SW 1271 (cell line): ENCODE measurements around the gene HM13.
A peak's percentile ranks its signal among the peaks of the same experiment; 100 is the strongest.
"Not testable (repeated sequence)": the region's sequence is repeated elsewhere in the genome, so short reads cannot be mapped to it uniquely, and the experiment has no call there.

Source experiments
- DNase-seq, 2 experiments: peaks; one replicate each; lab custom pipeline; 2025; lab: John Stamatoyannopoulos, UW

HM13 gene

DNA sequence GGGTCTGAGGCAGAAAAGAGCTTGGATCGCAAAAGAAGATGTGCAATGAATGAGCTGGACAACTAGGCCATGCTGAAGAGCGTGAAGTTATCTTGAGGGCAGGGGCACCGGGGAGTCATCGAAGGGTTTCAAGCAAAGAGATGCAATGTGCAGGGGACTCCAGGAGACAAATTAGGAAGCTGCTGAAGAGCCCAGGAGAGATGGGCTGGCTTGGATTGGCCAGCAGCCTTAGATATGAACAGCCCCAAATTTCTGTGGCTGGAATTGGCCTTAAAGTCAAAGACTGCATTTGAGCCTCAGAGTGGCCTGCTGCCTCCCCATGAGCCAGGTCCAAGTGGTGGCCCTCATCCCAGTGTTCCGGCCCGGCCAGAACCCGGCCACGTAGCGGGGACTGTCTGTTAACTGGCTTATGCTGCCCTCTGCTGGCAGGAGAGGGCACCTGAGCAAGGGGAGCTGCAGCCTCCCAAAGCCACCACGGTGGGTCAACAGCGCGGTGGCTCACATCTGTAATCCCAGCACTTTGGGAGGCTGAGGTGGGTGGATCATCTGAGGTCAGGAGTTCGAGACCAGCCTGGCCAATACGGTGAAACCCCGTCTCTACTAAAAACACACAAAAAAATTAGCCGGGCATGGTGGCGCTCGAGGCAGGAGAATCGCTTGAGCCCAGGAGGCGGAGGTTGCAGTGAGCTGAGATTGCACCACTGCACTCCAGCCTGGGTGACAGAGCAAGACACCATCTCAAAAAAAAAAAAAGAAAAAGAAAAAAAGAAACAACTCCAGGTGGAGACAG is 11.2 kb upstream of the HM13 start:
- DNase-seq = peak; percentile 57 to 79

DNA sequence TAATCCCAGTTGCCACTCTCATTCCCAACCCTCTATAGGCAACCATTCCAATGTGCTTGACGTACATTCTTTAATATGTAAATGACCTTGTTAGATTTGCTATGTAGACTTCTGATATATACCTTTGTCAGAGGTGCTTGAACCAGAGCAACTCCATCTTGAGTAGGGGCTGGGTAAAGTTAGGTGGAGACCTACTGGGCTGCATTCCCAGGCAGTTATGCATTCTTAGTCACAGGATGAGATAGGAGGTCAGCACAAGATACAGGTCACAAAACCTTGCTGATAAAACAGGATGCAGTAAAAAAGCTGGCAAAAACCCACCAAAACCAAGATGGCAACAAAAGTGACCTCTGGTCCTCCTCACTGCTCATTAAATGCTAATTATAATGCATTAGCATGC is 8.3 kb upstream of the HM13 start:
- DNase-seq = no peak

DNA sequence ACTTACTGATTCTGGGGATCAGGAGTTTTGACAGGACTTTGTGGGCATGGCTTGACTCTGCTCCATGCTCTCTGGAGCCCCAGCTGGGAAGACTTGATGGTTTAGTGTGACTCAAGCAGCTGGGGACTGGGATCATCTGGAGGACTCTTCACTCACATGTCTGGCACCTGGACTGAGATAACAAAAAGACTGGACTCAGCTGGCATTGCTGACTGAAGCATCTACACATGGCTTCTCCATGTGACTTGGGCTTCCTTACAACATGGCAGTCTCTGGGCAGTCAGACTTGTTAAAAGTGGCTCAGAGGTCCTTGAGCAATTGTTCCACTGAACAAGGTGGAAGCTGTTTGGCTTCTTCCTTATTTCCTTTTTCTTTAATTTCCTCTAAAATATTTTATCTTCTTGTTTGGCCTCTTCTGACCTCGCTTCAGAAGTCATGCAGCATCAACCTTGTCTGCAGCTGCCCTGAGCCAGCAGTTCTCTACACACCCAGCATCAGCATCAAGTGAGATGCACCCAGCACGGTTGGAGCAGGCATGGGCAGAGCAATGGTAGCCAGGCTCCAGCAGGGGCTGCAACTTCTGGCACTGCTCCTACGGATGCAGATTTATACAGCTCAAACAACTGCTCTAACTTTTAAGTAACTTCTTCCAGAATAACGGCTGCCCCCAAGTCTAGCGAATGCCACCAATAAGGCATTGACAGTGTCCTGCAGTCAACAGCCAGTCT is 5.6 kb upstream of the HM13 start:
- DNase-seq = no peak

DNA sequence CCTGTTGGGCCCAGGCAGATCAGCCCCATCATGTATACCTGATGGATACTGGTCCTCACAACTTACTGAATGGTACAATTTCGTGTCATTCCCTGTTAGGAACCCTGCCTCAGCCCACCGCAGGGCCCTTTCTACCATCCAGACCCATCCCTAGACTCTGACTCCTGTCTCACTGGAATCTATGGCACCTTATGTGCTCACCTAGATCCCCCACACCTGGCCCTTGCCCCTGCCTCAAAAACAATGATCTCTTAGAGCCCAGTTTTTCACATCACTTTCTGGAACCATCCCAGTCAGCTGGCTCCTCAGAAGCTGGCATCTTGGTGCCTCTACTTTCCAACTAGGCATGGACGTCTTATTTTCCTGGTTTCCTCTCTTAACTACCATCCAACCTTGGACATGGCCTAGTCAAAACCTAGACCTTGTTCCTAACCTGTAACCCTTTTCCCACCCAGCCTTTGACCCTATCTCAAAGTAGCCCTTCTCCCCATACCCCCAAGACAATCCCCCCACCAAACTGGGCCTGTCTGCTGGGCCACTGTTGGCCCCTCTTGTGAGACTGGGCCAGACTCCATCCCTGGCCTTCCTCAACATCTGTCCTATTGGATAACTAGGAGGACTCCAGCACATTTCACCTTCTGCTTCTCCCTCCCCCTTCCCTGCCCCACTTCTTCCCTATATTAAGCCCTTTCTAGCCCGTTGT is 981 bp downstream of the HM13 start:
- no peak for DNase-seq

DNA sequence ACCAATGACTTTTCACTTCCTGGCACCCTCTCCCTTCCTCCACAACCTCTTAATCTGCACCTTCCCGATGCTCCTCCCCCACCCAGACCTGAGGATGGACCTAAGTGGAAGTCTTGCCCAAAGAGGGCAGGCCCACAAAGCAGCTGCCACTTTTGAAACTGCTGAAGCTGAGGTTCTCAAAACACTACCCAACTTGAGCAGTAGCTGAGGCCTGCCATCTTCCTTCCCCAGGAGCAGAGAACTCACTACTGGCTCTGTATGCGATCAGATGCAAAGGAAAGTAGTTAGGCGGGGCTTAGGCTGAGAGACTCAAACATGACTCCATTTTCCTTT is 1.5 kb downstream of the HM13 start:
- no peak for DNase-seq

DNA sequence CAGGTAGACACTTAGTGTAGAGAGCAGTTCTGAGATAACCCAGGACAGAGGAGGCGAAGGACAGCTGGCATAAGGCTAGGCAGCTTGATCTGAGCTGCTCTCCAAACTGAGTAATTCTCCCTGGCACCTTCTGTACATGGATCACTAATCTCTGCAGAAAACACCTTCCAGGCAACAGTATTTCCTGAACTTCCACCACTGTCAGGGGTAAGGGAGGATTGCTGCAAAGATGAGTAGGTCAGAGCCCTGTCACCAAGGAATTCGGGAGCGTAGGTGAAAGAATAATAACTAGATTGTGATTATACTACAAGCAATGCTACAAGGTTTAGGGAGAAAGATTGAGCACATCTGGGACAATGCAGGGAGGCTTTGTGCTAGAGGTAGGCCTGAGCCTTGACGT is 1.9 kb downstream of the HM13 start:
- no peak for DNase-seq

DNA sequence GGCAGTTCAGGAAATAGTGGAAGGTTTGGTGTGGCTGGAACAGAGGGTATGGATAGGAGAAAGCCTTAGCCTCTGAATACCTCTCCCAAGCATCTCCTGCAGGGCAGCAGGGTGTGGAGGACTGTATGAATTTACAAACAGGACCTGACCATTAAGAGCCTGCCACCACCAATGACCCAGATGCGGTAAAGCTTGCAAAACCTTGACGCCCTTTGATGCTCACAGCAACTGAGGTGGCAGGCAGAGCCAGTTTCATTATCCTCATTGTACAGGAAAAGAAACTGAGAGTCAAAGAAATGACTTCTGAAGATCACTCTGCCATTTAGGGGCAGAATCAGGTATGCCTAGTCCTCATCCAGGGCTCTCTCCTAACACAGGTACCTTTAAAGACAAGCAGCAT is 2.4 kb downstream of the HM13 start:
- DNase-seq = no peak

DNA sequence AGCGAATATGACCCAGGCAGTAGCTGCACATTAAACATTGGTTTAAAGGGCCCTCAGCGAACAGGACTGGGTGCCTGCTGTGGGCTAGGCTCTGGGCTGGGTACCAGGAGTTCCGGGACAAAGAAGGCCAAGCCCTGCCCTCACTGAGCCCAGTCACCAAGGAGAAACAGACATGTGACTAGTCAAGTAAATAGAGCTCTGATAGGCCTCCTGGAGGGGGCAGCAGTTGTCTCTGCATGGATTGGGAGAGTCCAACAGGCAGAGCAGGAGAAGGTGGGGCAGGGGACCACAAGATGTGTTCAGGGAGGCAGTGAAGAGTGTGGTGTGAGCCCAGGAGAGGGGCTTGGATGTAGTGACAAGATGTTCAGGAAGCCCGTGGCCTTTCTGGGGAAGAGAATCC is 3.1 kb downstream of the HM13 start:
- DNase-seq = peak in 1 of 2 experiments; percentile 75

DNA sequence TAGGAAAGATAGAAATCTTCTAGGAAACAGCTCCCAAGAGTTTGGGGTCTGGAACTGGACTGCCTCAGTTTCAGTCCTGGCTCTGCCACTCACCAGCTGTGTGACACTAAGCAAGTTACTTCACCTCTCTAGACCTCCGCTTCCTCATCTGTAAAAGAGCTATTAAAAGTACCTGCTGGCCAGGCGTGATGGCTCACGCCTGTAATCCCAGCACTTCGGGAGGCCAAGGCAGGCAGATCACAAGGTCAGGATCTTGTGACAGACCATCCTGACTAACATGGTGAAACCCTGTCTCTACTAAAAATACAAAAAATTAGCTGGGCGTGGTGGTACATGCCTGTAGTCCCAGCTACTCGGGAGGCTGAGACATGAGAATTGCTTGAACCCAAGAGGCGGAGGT is 7.0 kb downstream of the HM13 start:
- not testable (repeated sequence) for DNase-seq

DNA sequence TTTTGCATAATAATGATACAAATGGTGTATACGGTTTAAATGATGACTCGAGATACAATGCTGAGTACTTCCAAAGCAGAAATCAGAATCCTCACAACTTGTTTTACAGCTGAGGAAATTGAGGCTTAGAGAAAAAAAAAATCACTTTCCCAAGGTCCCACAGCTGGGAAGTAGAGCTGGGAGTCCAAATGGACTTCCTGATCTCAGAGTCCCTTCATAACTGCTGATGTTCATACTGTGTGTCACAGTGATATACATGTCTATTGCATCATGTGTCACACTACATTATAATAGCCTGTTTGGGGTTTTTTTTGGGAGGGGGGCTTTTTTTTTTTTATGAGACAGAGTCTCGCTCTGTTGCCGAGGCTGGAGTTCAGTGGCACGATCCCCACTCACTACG is 8.5 kb downstream of the HM13 start:
- DNase-seq = no peak

DNA sequence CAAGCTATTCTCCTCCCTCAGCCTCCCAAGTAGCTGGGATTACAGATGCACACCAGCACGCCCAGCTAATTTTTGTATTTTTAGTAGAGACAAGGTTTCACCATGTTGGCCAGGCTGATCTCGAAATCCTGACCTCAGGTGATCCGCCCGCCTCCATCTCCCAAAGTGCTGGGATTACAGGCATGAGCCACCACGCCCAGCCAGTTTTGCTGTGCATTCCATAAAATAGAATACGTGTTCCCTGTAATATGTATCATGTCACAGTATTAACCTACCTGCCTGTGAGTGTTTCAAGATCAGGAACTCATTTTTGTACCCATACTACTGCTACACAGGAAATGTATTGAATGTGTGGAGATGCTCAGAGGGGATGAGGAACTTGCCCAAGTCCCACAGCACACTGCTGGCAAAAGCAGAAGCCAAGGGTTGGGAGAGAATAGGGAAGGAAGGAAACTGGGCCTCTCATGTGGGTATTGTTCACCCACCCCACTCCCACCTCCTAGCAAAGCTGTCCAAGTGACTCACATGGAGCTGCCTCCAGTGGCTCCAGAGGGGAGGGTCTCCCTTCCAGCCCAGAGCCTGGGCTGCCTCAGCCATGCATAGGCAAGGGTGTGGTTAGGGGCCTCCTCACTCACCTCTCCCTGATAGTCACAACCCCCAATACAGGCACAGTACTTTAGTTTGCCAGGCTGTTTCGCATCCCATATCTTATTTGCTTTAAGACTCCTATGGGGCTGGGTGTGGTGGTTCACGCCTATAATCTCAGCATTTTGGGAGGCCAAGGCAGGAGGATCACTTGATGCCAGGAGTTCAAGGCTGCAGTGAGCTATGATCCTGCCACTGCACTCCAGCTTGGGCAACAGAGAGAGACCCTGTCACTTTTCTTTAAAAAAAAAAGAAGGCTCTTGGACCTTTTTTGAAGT is 9.4 kb downstream of the HM13 start:
- no peak for DNase-seq

DNA sequence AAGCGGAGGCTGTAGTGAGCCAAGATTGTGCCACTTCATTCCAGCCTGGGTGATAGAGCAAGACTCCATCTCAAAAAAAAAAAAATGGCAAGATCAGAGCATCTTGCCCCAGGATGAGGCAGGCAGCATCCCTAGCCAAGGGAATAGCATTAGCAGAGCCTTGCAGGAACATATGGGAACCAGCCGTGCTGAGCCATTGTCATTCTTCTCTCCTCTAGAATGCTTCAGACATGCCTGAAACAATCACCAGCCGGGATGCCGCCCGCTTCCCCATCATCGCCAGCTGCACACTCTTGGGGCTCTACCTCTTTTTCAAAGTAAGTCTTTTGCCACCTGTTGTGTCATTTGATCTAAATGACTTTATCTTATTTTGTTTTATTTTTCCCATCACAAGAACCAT is 13.0 kb downstream of the HM13 start:
- no peak for DNase-seq

DNA sequence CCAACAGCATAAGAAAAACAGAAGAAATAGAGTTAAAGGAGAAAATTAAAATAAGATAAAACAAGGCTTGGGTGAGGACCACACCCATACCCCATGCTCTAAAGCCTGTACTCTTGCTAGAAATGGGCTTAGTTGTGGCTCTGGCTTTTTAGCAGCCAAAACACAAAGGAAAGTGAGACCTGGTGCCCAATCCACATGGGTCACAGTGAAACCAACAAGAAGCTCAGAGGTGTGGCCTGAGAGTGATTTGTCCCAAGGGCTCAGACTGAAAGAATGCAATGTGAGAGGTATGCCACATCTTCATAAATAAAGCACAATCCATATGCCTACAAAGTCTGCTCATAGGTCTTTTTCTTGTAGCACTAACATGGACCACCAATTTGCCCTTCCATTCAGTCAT is 21.1 kb downstream of the HM13 start:
- DNase-seq = no peak

DNA sequence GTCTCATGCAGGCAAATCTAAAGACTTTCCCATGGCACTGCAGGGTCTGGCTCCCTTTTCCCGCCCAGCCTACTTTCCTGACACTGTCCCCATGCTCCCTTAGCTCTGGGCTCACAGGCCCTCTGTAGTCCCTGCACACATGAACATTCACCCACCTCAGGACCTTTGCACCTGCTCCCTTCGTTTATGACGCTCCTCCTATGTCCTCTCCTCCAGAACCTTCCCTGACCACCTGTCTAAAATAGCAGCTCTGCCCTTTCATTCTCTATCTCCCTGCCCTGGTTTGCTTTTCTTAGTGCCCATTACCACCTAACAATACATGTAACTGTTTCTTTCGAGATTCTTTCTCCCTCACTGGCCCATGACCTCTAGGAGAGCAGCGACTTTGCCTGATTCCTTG is 22.3 kb downstream of the HM13 start:
- no peak for DNase-seq

DNA sequence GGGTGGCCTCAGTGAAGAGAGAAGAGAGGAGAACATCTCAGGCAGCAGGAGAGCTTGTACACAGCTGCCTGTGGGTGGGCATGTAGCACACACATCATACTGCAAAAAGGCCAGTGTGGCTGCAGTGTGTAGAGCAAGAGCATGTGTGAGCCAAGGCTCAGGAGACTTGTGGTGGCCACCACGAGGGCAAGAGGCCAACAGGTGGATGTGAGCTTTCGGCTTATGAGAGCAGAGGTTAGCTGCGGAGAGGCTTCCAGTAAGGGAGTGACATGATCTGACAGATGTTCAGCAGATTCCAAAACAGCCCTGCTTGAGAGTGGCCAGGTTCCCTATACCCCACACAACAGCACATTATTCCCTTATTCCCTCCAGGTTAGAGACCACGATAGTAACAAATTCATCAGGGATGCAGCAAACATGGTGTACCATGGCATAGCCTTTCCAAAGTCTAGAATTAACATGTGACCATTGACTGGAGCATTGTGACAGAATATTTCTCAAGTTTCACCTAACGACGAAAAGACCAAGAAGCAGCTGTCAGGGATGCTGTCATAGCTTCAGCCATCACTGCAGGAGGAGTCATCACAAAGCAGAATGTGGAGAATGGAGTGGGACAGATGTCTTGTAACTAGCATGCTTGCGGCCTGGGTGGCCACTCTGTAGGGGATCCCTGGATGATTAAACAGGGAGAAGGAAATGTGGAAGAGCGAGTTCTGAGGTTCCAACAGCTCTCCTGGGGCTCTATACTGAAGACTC is 23.1 kb downstream of the HM13 start:
- no peak for DNase-seq

DNA sequence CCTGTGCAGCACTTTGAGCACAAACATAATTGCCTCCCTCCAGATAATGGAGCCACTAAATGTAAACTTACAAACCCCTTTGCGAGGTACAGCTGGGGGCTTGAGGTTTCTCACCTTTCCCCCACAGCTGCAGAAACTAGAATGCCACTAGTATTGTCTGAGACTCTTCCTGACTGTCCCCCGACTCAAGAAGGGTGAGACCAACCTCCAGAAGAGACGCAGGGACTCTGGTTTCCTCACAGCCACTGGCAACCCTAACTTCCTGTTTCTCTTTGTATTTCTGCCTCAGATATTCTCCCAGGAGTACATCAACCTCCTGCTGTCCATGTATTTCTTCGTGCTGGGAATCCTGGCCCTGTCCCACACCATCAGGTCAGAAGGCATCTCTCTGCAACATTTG is 23.6 kb downstream of the HM13 start:
- no peak for DNase-seq

DNA sequence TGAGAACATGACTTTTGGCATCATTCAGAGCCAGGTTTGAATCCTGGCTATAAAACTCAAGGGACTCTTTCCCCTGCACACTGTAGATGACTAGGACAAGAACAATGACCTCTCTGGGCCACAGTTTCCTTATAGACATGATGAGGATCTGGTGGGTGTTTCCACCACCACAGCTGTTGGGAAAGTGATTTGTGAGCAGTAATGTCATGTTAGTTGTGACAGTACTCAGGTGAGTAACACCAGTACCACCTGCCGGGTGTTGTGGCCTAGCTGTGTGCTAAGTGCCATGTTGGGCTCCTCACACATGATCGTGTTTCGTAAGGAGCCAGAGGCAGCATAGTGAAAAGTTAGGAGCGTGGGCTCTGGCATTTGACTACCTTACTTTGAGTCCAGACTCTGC is 24.1 kb downstream of the HM13 start:
- DNase-seq = no peak

DNA sequence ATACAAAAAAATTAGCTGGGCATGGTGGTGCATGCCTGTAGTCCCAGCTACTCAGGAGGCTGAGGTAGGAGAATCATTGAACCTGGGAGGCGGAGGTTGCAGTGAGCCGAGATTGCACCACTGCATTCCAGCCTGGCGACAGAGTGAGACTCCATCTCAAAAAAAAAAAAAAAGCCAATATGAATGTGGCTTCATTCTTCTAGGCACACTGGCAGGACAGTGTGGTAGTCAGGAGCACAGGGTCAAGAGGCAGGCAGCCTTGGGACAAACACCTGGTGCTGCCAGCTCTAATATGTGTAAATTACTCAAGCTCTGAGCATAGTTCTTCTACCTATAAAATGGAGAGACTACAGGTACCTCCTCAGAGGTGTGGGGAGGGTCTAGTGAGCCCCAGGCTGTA is 25.4 kb downstream of the HM13 start:
- DNase-seq = not testable (repeated sequence)

DNA sequence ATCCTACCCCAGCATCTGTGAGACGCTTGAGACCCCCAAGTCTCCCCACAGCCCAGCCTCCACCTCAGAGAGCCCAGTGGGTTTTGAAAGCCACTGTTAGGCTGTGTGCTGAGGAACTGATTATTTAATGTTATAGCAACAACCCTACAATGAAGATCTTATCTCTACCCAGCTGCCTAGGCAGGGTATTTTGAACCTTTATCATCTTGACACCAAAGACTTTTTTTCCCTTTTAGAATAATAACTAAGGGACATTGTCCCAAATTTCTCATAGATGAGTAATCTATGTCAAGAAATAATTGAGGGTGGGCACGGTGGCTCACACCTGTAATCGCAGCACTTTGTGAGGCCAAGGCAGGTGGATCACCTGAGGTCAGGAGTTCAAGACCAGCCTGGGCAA is 26.2 kb downstream of the HM13 start:
- no peak for DNase-seq

DNA sequence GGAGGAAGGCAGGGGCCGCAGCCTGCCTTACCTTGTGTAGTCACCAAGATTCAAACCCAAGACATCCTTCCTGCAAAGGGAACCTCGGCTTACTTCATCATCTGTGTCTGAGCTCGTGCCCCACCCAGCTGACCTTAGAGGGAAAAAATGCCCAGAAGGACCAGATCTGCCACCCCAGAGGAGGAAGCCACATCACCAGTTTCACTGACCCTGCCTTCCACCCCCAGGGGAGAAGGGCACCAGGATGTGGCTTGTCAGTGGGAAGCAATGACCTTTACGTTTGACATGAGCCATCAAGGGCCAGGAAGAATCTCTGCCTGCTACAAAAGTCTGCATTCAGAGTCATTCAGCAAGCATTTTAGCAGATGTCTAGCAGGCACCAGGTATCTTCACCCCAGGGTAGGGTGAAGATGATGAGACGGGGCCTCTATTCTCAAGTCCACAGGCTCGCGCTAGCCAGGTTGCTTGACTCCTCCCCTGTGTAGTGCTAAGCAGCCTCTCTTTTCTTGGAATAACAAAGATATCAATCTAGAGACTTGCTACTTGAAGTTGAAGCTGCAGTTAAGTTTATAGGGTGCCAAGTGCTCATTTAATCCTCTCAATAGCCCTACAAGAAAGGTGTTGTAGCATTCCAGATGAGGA is 28.1 kb downstream of the HM13 start:
- peak; percentile 68 to 84 for DNase-seq

DNA sequence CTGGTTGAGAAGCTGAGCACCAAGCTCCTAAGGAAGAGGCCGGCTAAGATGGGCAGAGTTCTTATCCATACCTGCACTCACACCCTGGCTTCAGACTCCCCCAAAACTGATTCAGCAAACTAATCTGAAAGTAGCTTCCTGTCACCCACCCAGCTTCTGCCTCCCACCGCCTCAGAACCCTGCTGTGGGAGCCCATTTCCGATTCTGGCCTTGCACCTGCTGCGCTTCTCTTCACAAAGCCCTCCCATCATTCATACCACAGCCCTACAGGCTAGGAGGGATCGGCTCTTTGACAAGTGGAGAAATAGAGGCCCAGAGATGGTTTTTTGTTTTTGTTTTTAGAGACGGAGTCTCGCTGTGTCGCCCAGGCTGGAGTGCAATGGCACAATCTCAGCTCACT is 28.7 kb downstream of the HM13 start:
- DNase-seq = no peak
